Prostate gland (tissue), 2 donors: ENCODE results near the gene TGFBR3L. TPM values are rescaled to one million over a fixed set of nuclear protein-coding genes. Genes with fewer than 3 reads are reported as not detected.

ENCODE experiments used
- DNase-seq: peaks from one replicate; pipeline ENCODE4 v3.0.0-alpha.2; 2019; ENCODE audit warnings: low spot score
- H3K27ac ChIP-seq, 2 donors: fragments of 200-600 bp; sonication (generic); 2 replicates each; pipeline ENCODE4 v1.5.1; 2017 to 2019
- H3K27me3 ChIP-seq: fragments of 200-600 bp; sonication (generic); replicated peaks from 2 replicates; pipeline ENCODE4 v1.5.1; 2019; ENCODE audit not compliant: insufficient read depth
- H3K36me3 ChIP-seq, 2 donors: fragments of 200-600 bp; sonication (generic); 1 replicate in 1 of 2; 2 replicates in 1 of 2; pipeline versions ENCODE4 v1.5.1 to v1.8.1; 2017 to 2019
- H3K4me1 ChIP-seq: fragments of 200-600 bp; sonication (generic); replicated peaks from 2 replicates; pipeline ENCODE4 v1.5.1; 2019
- H3K4me3 ChIP-seq, 2 donors: fragments of 200-600 bp; sonication (generic); 2 replicates each; pipeline ENCODE4 v1.5.1; 2017 to 2019
- H3K9me3 ChIP-seq: fragments of 200-600 bp; sonication (generic); 2 replicates; pipeline ENCODE4 v1.5.1; 2017
- POLR2A ChIP-seq: fragments of 450-650 bp; IDR thresholded peaks from one replicate; pipeline ENCODE4 v1.6.1; 2016; ENCODE audit warnings: antibody characterized with exemption, mild to moderate bottlenecking
- POLR2AphosphoS5 ChIP-seq: sonication (generic); formaldehyde crosslinking; IDR thresholded peaks from one replicate; pipeline ENCODE4 v1.6.1; 2017; ENCODE audit warnings: antibody characterized with exemption
- WGBS: methylation state at CpG from one replicate; pipeline ENCODE4 v1.1.5; 2018; 5-methylcytosine and 5-hydroxymethylcytosine counted together
- intact Hi-C: fragments of 100-400 bp; cut with DNase I; formaldehyde crosslinking; loops from one replicate; pipeline ENCODE4 v1.14.2; 2022
- total RNA-seq, 2 donors: library from RNA; depleted of rRNA; stranded (reverse); fragments of >200 nt; gene quantifications; one replicate each; pipeline ENCODE4 v1.1.0, GENCODE V29; 2016
- TF ChIP-seq, protein P1 (sequence below), 4 experiments: fragments of 200-600 bp in 2 of 4; fragments of 450-650 bp in 2 of 4; sonication (generic) in 2 of 4; IDR thresholded peaks; 1 replicate in 3 of 4; 2 replicates in 1 of 4; pipeline ENCODE4 v1.5.1; 2016 to 2019; ENCODE audit warnings: antibody characterized with exemption in 4 of 4, mild to moderate bottlenecking in 2 of 4, moderate library complexity in 2 of 4

TGFBR3L gene
- total RNA-seq, 2 donors from 2014 or later = 3.2 TPM; not detected in 1

DNA sequence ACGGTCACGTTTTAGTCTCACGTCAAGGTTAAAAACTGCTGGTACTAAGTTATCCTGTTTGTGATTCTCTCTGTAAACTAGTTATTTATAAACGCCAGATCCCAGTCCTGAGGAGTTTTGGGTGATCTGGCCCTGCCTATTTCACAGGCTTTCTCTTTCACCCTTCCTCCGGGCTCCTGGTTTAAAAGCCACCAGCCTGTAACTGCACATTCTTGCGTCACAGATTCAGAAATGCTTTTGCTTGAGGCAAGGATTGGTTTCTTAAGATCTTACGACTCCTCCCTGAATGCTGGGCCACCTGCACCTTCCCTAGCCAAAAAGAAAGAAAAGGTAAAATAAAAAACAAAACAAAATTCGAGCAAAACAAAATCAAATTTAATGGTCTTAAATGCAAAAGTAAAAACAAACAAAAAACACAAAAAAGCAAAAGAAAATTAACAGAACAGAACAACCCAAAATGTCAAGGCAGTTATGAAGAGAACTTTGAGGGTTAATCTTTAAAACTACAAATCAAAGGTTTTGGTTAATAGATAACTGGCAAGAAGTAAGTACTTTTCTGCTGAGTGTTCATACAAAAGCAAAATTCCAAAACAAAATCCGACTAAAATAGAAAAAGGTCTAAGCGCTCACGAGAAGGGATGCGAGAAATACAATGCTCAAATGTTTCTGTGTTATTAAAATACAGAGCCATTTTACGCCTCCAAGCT, 47.4 kb downstream of the TGFBR3L start:
- TF ChIP-seq POLR2A = no peak
- no peak for TF ChIP-seq POLR2AphosphoS5
- TF ChIP-seq, protein P1, sequence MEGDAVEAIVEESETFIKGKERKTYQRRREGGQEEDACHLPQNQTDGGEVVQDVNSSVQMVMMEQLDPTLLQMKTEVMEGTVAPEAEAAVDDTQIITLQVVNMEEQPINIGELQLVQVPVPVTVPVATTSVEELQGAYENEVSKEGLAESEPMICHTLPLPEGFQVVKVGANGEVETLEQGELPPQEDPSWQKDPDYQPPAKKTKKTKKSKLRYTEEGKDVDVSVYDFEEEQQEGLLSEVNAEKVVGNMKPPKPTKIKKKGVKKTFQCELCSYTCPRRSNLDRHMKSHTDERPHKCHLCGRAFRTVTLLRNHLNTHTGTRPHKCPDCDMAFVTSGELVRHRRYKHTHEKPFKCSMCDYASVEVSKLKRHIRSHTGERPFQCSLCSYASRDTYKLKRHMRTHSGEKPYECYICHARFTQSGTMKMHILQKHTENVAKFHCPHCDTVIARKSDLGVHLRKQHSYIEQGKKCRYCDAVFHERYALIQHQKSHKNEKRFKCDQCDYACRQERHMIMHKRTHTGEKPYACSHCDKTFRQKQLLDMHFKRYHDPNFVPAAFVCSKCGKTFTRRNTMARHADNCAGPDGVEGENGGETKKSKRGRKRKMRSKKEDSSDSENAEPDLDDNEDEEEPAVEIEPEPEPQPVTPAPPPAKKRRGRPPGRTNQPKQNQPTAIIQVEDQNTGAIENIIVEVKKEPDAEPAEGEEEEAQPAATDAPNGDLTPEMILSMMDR (IDR thresholded peaks at IDR 0.05) = no peak
- WGBS = 79% methylated on average over 13 of the region's 13 CpGs
- Histone ChIP-seq H3K4me3 (no peak overlapping the region), H3K27ac (no peak overlapping the region), H3K9me3 (no peaks in the 10 kb centered on the region), H3K27me3 (no peaks in the 10 kb centered on the region), H3K4me1 (no peaks in the 10 kb centered on the region), H3K36me3 (no peaks in the 10 kb centered on the region)
- no peak for DNase-seq
- intact Hi-C loops = no loop called here

DNA sequence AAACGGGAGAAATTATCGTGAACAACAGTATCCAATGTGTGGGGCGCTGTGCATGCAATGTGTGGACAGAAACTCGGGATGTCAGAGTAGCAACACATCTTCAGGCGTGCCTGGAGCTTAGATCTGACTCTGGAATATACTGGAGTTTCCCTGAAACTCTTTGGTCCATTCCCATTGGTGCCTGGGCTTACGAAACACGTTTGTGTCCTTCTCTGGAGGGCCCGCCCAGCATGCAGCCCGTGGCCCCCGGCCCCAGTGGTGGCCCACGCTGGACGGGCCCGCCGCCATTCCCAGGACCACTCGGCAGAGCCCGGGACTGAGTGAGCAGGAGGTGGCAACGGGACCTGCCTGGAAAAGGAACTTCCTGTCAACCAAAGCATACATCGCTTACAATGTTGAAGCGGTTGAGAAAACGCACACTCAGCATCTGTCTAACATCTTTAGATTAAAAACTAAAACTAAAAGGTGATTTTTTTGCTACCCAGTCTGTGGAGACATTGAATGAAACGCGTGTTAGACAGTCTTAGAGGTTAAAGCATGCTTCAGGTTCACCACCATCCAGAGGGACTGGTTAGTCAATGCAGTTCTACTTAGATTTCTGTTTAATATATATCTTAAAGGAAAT, 48.1 kb downstream of the TGFBR3L start:
- no peak for DNase-seq
- intact Hi-C loops = no loop called here
- WGBS = 87% methylated on average over 22 of the region's 22 CpGs
- no peaks in the 10 kb centered on the region for H3K9me3 ChIP-seq
- no peaks in the 10 kb centered on the region for H3K27me3 ChIP-seq
- H3K27ac ChIP-seq = no peak overlapping the region
- H3K4me1 ChIP-seq = no peaks in the 10 kb centered on the region
- H3K36me3 ChIP-seq = no peaks in the 10 kb centered on the region
- no peak overlapping the region for H3K4me3 ChIP-seq
- TF ChIP-seq, protein P1 (IDR thresholded peaks at IDR 0.05) = no peak
- TF ChIP-seq POLR2AphosphoS5 (no peak), POLR2A (no peak)

DNA sequence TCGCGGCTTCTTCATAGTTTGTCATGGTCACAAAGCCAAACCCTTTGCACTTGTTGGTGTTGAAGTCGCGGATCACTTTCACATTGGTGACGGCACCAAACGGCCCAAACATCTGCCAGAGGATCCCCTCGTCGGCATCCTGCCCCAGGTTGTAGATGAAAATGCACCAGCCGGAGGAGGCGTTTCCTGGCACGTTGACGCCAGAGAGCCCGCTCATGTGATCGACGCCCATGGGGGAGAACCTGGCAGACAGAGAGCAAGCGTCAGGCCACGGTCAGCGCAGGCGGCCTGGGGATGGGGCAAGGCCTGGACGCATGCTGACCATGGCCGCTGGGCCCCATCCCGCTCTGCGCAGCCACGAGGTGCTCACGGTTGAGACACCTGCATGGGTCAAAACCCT, 48.9 kb downstream of the TGFBR3L start:
- Histone ChIP-seq H3K9me3 (no peaks in the 10 kb centered on the region), H3K27ac (no peak overlapping the region), H3K27me3 (no peaks in the 10 kb centered on the region), H3K4me1 (no peaks in the 10 kb centered on the region), H3K36me3 (no peaks in the 10 kb centered on the region), H3K4me3 (no peak overlapping the region)
- DNase-seq = no peak
- WGBS = 91% methylated on average over 25 of the region's 25 CpGs
- intact Hi-C loops = no loop called here
- TF ChIP-seq, protein P1 (IDR thresholded peaks at IDR 0.05) = no peak
- no peak for TF ChIP-seq POLR2AphosphoS5
- no peak for TF ChIP-seq POLR2A

DNA sequence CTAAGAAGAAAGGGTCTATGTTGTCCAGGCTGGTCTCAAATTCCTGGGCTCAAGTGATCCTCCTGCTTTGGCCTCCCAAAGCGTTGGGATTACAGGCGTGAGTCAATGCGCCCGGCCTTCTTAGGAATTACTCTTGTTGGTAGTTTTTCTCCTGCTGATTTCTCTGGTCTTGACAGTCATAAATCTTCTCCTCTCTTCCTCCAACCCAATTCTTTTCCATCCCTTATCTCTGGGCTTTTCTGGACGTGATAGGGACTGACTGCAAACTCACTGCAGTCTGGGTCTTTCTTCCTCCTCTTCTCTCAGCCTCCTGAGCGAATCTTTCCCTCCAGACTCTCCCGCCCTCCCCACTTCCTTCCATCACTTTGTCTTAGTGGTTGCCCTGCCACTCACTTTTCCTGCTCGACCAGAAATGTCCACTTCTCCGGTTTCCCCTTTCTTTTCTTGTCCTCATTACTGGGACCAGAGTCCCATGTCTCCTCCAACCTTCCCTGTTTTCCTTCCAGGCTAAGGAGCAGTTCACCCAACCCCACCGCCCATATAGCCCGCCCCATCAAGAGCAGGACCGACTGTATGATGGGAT, 50.7 kb downstream of the TGFBR3L start:
- TF ChIP-seq POLR2AphosphoS5 (no peak), POLR2A (no peak)
- TF ChIP-seq, protein P1 (IDR thresholded peaks at IDR 0.05) = no peak
- 76% methylated on average over 12 of the region's 12 CpGs for WGBS
- Histone ChIP-seq H3K4me1 (no peaks in the 10 kb centered on the region), H3K9me3 (no peaks in the 10 kb centered on the region), H3K36me3 (no peaks in the 10 kb centered on the region), H3K27ac (no peak overlapping the region), H3K27me3 (no peaks in the 10 kb centered on the region), H3K4me3 (no peak overlapping the region)
- intact Hi-C loops = no loop called here
- no peak for DNase-seq
